Gastroesophageal sphincter (tissue), 4 donors: ENCODE data around the gene ZSWIM9. TPM values are rescaled to one million over a fixed set of nuclear protein-coding genes. Genes with fewer than 3 reads are reported as not detected.
A peak's percentile ranks its signal among the peaks of the same experiment; 100 is the strongest.

Source experiments
- ATAC-seq: fragments of 150-250 bp; one replicate; pipeline ENCODE4 v1.9.1; 2016; ENCODE audit warnings: mild to moderate bottlenecking, moderate library complexity
- H3K27ac ChIP-seq, 4 donors: fragments of 200-600 bp; sonication (generic) in 3 of 4; 1 replicate in 3 of 4; 2 replicates in 1 of 4; pipeline ENCODE4 v1.5.1; 2016 to 2019
- H3K27me3 ChIP-seq: fragments of 200-600 bp; sonication (generic); one replicate; pipeline ENCODE4 v1.5.1; 2019
- H3K36me3 ChIP-seq, 2 donors: fragments of 200-600 bp; sonication (generic); one replicate each; pipeline ENCODE4 v1.5.1; 2019; ENCODE audit warnings: control low read depth in 1 of 2
- H3K4me1 ChIP-seq, 3 donors: fragments of 200-600 bp; sonication (generic); 1 replicate in 2 of 3; 2 replicates in 1 of 3; pipeline ENCODE4 v1.5.1; 2016 to 2019; ENCODE audit warnings: control low read depth in 2 of 3
- H3K4me3 ChIP-seq, 2 donors: fragments of 200-600 bp; sonication (generic); one replicate each; pipeline ENCODE4 v1.5.1; 2019; ENCODE audit warnings: mild to moderate bottlenecking in 1 of 2, moderate library complexity in 1 of 2
- H3K9me3 ChIP-seq, 3 donors: fragments of 200-600 bp; sonication (generic); one replicate each; pipeline ENCODE4 v1.5.1; 2017 to 2019; ENCODE audit warnings: control low read depth in 2 of 3
- CTCF ChIP-seq, 4 experiments: fragments of 200-600 bp in 2 of 4; fragments of 450-650 bp in 2 of 4; sonication (generic) in 1 of 4; IDR thresholded peaks; one replicate each; pipeline ENCODE4 v1.5.1; 2017 to 2019; ENCODE audit warnings: antibody characterized with exemption in 4 of 4, mild to moderate bottlenecking in 2 of 4, moderate library complexity in 2 of 4
- EP300 ChIP-seq: sonication (generic); formaldehyde crosslinking; IDR thresholded peaks from one replicate; pipeline ENCODE4 v1.6.1; 2017; ENCODE audit warnings: antibody characterized with exemption, mild to moderate bottlenecking
- POLR2A ChIP-seq, 2 donors: fragments of 450-650 bp; IDR thresholded peaks; one replicate each; pipeline ENCODE4 v1.6.1; 2017; ENCODE audit warnings: antibody characterized with exemption in 2 of 2, mild to moderate bottlenecking in 2 of 2, moderate library complexity in 1 of 2
- POLR2AphosphoS5 ChIP-seq: sonication (generic); formaldehyde crosslinking; IDR thresholded peaks from one replicate; pipeline ENCODE4 v1.6.1; 2017; ENCODE audit warnings: antibody characterized with exemption
- WGBS, 2 donors: methylation state at CpG; one replicate each; pipeline ENCODE4 v1.1.5; 2018; ENCODE audit warnings: low coverage in 1 of 2; 5-methylcytosine and 5-hydroxymethylcytosine counted together
- total RNA-seq, 4 donors: library from RNA; depleted of rRNA; stranded (reverse); fragments of >200 nt; gene quantifications; one replicate each; pipeline ENCODE4 v1.1.0, GENCODE V29; 2016

ZSWIM9 gene
- total RNA-seq, 4 donors from 2014 or later = 3.2 to 8.3 (median 5.7) TPM

GRCh38 chr19:48194844-48195830 lies 24.7 kb downstream of the ZSWIM9 start:
- Histone ChIP-seq H3K36me3 (peaks cover 0 to 16% of the 10 kb centered on the region in 2 donors), H3K27ac (no peak overlapping the region), H3K4me1 (peaks cover 0 to 14% (median 3%) of the 10 kb centered on the region in 3 donors), H3K4me3 (no peak overlapping the region), H3K27me3 (peaks cover 5% of the 10 kb centered on the region), H3K9me3 (no peaks in the 10 kb centered on the region)
- 52 to 59% methylated on average over 2 to 9 of the region's 95 CpGs for WGBS, 2 donors
- ATAC-seq = no peak
- no peak for TF ChIP-seq POLR2AphosphoS5
- TF ChIP-seq POLR2A (IDR thresholded peaks at IDR 0.05) = no peak
- no peak for TF ChIP-seq EP300
- no peak for TF ChIP-seq CTCF (IDR thresholded peaks at IDR 0.05)

- Histone ChIP-seq H3K27ac (no peak overlapping the region), H3K4me1 (peaks cover 0 to 14% (median 3%) of the 10 kb centered on the region in 3 donors), H3K27me3 (peaks cover 5% of the 10 kb centered on the region), H3K4me3 (no peak overlapping the region), H3K36me3 (peaks cover 0 to 11% of the 10 kb centered on the region in 2 donors), H3K9me3 (no peaks in the 10 kb centered on the region)
- no peak for ATAC-seq
- WGBS, 2 donors = 51 to 72% methylated on average over 2 to 9 of the region's 23 CpGs
- TF ChIP-seq EP300 (no peak), POLR2A (IDR thresholded peaks at IDR 0.05) (no peak), POLR2AphosphoS5 (no peak), CTCF (IDR thresholded peaks at IDR 0.05) (no peak)
Observed at GRCh38 chr19:48196321-48196763, 25.9 kb downstream of the ZSWIM9 start.

GRCh38 chr19:48196933-48197665 lies 26.6 kb downstream of the ZSWIM9 start:
- H3K36me3 ChIP-seq = peaks cover 0 to 7% of the 10 kb centered on the region in 2 donors
- ATAC-seq = no peak
- 17 to 31% methylated on average over 5 to 13 of the region's 13 CpGs for WGBS, 2 donors
- no peak overlapping the region for H3K4me3 ChIP-seq
- TF ChIP-seq CTCF (IDR thresholded peaks at IDR 0.05) (no peak), POLR2A (IDR thresholded peaks at IDR 0.05) (no peak), EP300 (no peak), POLR2AphosphoS5 (no peak)
- peaks cover 5% of the 10 kb centered on the region for H3K27me3 ChIP-seq
- H3K27ac ChIP-seq = no peak overlapping the region
- peaks cover 0 to 14% (median 3%) of the 10 kb centered on the region in 3 donors for H3K4me1 ChIP-seq
- no peaks in the 10 kb centered on the region for H3K9me3 ChIP-seq

GRCh38 chr19:48203222-48203793 lies 32.8 kb downstream of the ZSWIM9 start:
- peaks cover 0 to 19% (median 8%) of the 10 kb centered on the region in 3 donors for H3K4me1 ChIP-seq
- no peak for ATAC-seq
- 7% methylated on average over 5 of the region's 5 CpGs for WGBS, 2 donors
- no peak for TF ChIP-seq POLR2AphosphoS5
- no peak for TF ChIP-seq CTCF (IDR thresholded peaks at IDR 0.05)
- no peak for TF ChIP-seq EP300
- TF ChIP-seq POLR2A (IDR thresholded peaks at IDR 0.05) = no peak
- no peaks in the 10 kb centered on the region for H3K27me3 ChIP-seq
- H3K4me3 ChIP-seq = peak overlapping the region; percentile 59 to 73
- H3K36me3 ChIP-seq = no peaks in the 10 kb centered on the region
- peak overlapping the region; percentile 10 to 85 (median 79) for H3K27ac ChIP-seq
- H3K9me3 ChIP-seq = no peaks in the 10 kb centered on the region
